OCI-LY7 (cell line): Measurements from ENCODE around the gene HYAL1. TPM values are rescaled to one million over a fixed set of nuclear protein-coding genes. Genes with fewer than 3 reads are reported as not detected.

Source experiments
- BruUV-seq: library from RNA; stranded (reverse); fragments of 400-500 nt; replicated peaks from 2 replicates; lab custom pipeline; 2021; lab: Mats Ljungman, UMichigan
- CTCF ChIA-PET: fragments of 300-600 bp; sonication (Branson Sonifier 250); formaldehyde crosslinking; loops from one replicate; lab custom pipeline; 2022; ENCODE audit warnings: antibody characterized with exemption; ENCODE audit not compliant: unreplicated experiment; lab: Charles Lee
- POLR2A ChIA-PET: fragments of 300-600 bp; sonication (Branson Sonifier 250); formaldehyde crosslinking; loops from one replicate; lab custom pipeline; 2022; ENCODE audit warnings: antibody characterized with exemption; lab: Charles Lee
- DNase-seq: peaks from one replicate; pipeline ENCODE4 v3.0.0-alpha.2; 2015; ENCODE audit warnings: low spot score
- H2AFZ ChIP-seq: fragments of 200-600 bp; sonication (generic), shearing (Covaris generic); 2 replicates; pipeline ENCODE4 v1.6.1; 2014; ENCODE audit warnings: mild to moderate bottlenecking, antibody characterized with exemption, low read length, moderate library complexity
- H3K27ac ChIP-seq: fragments of 200-600 bp; sonication (generic); 2 replicates; pipeline ENCODE4 v1.5.1; 2014; ENCODE audit warnings: mixed run types, low read depth, mild to moderate bottlenecking, moderate library complexity, low read length, inconsistent platforms; ENCODE audit not compliant: poor library complexity, severe bottlenecking
- H3K36me3 ChIP-seq: fragments of 200-600 bp; sonication (generic); 2 replicates; pipeline ENCODE4 v1.6.1; 2014; ENCODE audit warnings: mild to moderate bottlenecking, antibody characterized with exemption, low read length, moderate library complexity, mixed read lengths; ENCODE audit not compliant: insufficient read depth
- H3K4me1 ChIP-seq: fragments of 200-600 bp; sonication (generic); 2 replicates; pipeline ENCODE4 v1.5.1; 2014; ENCODE audit warnings: mild to moderate bottlenecking, low read length; ENCODE audit not compliant: insufficient read depth, poor library complexity, severe bottlenecking
- H3K4me2 ChIP-seq: fragments of 200-600 bp; sonication (generic); 2 replicates; pipeline ENCODE4 v1.6.1; 2014; ENCODE audit warnings: mild to moderate bottlenecking, low read length
- H3K4me3 ChIP-seq: fragments of 200-600 bp; sonication (generic); 2 replicates; pipeline ENCODE4 v1.5.1; 2014; ENCODE audit warnings: mild to moderate bottlenecking, low read depth, low read length; ENCODE audit not compliant: poor library complexity, severe bottlenecking
- H3K79me2 ChIP-seq: fragments of 200-600 bp; sonication (generic); 2 replicates; pipeline ENCODE4 v1.6.1; 2016; ENCODE audit warnings: low read depth, mild to moderate bottlenecking, low read length, moderate library complexity, mixed read lengths; ENCODE audit not compliant: insufficient read depth
- H3K9me2 ChIP-seq: fragments of 200-600 bp; sonication (generic); 2 replicates; pipeline ENCODE4 v1.6.1; 2016; ENCODE audit warnings: mild to moderate bottlenecking, low read length, mixed read lengths; ENCODE audit not compliant: insufficient read depth
- H3K9me3 ChIP-seq: fragments of 200-600 bp; sonication (generic); 2 replicates; pipeline ENCODE4 v1.6.1; 2014; ENCODE audit warnings: mild to moderate bottlenecking, mixed run types, low read length, mixed read lengths
- H4K20me1 ChIP-seq: fragments of 200-600 bp; sonication (generic); 2 replicates; pipeline ENCODE4 v1.6.1; 2014; ENCODE audit warnings: mild to moderate bottlenecking, antibody characterized with exemption, low read length, moderate library complexity, mixed read lengths; ENCODE audit not compliant: insufficient read depth
- EZH2phosphoT487 ChIP-seq: fragments of 200-600 bp; sonication (generic); IDR thresholded peaks from 2 replicates; pipeline ENCODE4 v1.6.1; 2018; ENCODE audit warnings: low read depth, borderline replicate concordance, mild to moderate bottlenecking, mixed run types, antibody characterized with exemption, low read length, moderate library complexity, mixed read lengths
- intact Hi-C: fragments of 100-400 bp; cut with micrococcal nuclease; formaldehyde crosslinking; loops from one replicate; pipeline ENCODE4 v1.10.0; 2022; ENCODE audit not compliant: unreplicated experiment
- total RNA-seq, 2 experiments: library from RNA; depleted of rRNA in 1 of 2; stranded (reverse); fragments of >200 nt in 1 of 2; shearing (Covaris generic) in 1 of 2; gene quantifications; 2 replicates each; pipeline ENCODE4 v1.2.3, GENCODE V29; 2014 to 2022
- TF ChIP-seq, protein P1 (sequence below): fragments of 200-600 bp; sonication (generic); conservative IDR thresholded peaks from 2 replicates; pipeline ENCODE4 v1.5.1; 2014; ENCODE audit warnings: mild to moderate bottlenecking, antibody characterized with exemption, low read length, moderate library complexity, mixed read lengths

The HYAL1 gene
- total RNA-seq, 2 experiments from 2014 or later, result 0.36 to 0.85 TPM

DNA sequence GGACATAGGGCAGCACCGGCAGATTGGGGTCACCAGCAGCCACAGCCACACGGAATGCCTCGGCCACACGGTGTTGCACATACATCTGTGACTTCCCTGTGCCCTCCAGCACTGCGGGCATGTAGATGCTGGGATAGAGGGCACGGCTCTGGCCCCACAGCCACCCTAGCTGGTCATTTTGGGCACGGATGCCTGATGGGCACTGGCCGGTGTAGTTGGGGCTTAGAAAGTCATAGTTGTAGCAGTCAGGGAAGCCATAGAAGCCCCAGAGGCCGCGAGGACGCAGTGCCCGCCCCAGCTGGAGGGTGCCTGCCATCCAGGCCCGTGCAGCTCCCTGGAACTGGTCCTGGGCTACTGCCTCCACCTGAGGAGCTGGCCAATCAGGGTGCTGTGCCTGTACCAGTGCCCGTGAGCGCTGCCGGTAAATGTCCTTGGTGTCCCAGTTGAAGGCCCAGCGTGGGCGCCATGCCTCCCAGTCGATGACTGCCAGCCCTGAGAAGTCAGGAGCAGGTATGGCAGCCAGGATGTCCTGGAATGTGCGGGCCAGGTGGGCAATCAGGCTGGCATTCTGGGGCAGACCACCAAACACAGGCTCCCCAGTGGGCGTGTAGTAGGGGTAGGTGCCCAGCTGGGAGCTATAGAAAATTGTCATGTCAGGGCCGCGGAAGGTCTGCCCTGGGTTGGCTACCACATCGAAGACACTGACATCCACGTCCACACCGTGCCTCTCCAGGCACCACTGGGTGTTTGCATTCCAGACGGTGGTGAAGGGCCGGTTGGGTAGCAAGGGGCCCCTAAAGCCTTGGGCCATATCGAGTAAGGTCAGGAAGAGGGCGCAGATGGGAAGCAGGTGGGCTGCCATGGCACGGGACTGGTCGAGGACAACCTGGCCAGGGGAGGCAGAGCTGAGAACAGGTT, 1.0 kb downstream of the HYAL1 start:
- Histone ChIP-seq H2AFZ (no peak overlapping the region), H3K4me1 (peaks cover 19% of the 10 kb centered on the region), H3K9me3 (0 out of 2 replicates have a peak, but pooled peaks cover 3% of the 10 kb centered on the region), H3K4me2 (no peak overlapping the region), H3K9me2 (no peaks in the 10 kb centered on the region), H3K79me2 (no peaks in the 10 kb centered on the region), H3K4me3 (no peak overlapping the region), H3K36me3 (no peaks in the 10 kb centered on the region), H3K27ac (no peak overlapping the region), H4K20me1 (no peaks in the 10 kb centered on the region)
- BruUV-seq, result no TSS peak
- ChIA-PET POLR2A (no interaction called here), CTCF (no interaction called here)
- intact Hi-C loops, result no loop called here
- DNase-seq, result no peak
- TF ChIP-seq EZH2phosphoT487, result no peak
- TF ChIP-seq, protein P1, sequence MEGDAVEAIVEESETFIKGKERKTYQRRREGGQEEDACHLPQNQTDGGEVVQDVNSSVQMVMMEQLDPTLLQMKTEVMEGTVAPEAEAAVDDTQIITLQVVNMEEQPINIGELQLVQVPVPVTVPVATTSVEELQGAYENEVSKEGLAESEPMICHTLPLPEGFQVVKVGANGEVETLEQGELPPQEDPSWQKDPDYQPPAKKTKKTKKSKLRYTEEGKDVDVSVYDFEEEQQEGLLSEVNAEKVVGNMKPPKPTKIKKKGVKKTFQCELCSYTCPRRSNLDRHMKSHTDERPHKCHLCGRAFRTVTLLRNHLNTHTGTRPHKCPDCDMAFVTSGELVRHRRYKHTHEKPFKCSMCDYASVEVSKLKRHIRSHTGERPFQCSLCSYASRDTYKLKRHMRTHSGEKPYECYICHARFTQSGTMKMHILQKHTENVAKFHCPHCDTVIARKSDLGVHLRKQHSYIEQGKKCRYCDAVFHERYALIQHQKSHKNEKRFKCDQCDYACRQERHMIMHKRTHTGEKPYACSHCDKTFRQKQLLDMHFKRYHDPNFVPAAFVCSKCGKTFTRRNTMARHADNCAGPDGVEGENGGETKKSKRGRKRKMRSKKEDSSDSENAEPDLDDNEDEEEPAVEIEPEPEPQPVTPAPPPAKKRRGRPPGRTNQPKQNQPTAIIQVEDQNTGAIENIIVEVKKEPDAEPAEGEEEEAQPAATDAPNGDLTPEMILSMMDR, result no peak

DNA sequence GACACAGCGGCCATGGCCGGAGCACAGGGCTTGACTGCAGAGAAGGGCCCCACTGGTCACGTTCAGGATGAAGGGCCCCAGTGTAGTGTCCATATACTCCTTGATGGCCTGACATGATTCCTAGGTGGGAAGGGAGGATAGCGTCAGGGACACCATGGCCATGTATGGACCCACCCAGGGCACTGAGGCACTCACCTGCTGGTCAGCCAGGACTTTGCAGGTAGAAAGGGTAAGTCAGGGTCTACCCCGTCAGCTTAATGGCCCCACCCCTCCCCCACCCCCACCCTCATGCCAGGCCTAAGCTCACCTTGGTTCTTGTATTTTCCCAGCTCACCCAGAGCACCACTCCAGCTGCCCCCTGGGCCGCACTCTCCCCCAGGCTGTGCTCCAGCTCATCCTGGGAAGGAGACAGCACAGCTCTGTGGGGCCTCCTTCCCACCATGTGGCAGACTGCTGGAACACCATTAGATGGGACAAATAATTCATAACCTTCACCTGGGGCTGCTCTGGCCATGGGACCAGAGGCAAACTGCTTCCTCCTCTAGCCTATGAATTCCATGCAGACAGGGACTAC, 2.6 kb downstream of the HYAL1 start:
- Histone ChIP-seq H4K20me1 (no peaks in the 10 kb centered on the region), H3K4me2 (peak overlapping the region; percentile 73; the same call in 1 of the 2 replicates), H3K9me2 (no peaks in the 10 kb centered on the region), H3K36me3 (no peaks in the 10 kb centered on the region), H3K27ac (no peak overlapping the region), H3K4me3 (peak overlapping the region; percentile 78), H3K4me1 (peaks cover 19% of the 10 kb centered on the region), H2AFZ (no peak overlapping the region), H3K9me3 (no peaks in the 10 kb centered on the region), H3K79me2 (no peaks in the 10 kb centered on the region)
- TF ChIP-seq, protein P1, result no peak
- no peak for TF ChIP-seq EZH2phosphoT487
- no TSS peak for BruUV-seq
- ChIA-PET POLR2A (no interaction called here), CTCF (interaction anchor here (0.6 kb wide), 2 partner anchors 67 to 106 kb away, joined by 3 read pairs; no protein-coding TSS in a partner anchor)
- DNase-seq, result no peak
- intact Hi-C loops, result no loop called here
